BLaER1 treated with 17β-estradiol and CSF1 and Interleukin-3, amounts not matched to agents 10 nM and 100 nM (cell line): Measurements from ENCODE around the gene SELENOK.

Experiments used
- H3K27ac ChIP-seq, 11 experiments: shearing (Covaris generic); formaldehyde crosslinking; 2 replicates each; pipeline ENCODE4 v1.8.1; 2022
- H3K27me3 ChIP-seq, 11 experiments: shearing (Covaris generic); formaldehyde crosslinking; 2 replicates each; pipeline ENCODE4 v1.8.1; 2022
- H3K36me3 ChIP-seq, 11 experiments: shearing (Covaris generic); formaldehyde crosslinking; 2 replicates each; pipeline ENCODE4 v1.8.1; 2022
- H3K4me1 ChIP-seq, 10 experiments: shearing (Covaris generic); formaldehyde crosslinking; 2 replicates each; pipeline ENCODE4 v1.8.1; 2022
- H3K4me2 ChIP-seq, 11 experiments: shearing (Covaris generic); formaldehyde crosslinking; 2 replicates each; pipeline ENCODE4 v1.8.1; 2022
- H3K4me3 ChIP-seq, 10 experiments: shearing (Covaris generic); formaldehyde crosslinking; 2 replicates each; pipeline ENCODE4 v1.8.1; 2022
- H3K9ac ChIP-seq, 11 experiments: shearing (Covaris generic); formaldehyde crosslinking; 2 replicates each; pipeline ENCODE4 v1.8.1; 2022
- H3K9me3 ChIP-seq, 11 experiments: shearing (Covaris generic); formaldehyde crosslinking; replicated peaks in 1 of 11; 2 replicates each; pipeline ENCODE4 v1.8.1; 2022
- H4K20me1 ChIP-seq, 11 experiments: shearing (Covaris generic); formaldehyde crosslinking; 2 replicates each; pipeline ENCODE4 v1.8.1; 2022
- Cebpa-rat ChIP-seq, 11 experiments: shearing (Covaris generic); IDR thresholded peaks; 2 replicates each; pipeline ENCODE4 v1.8.1; 2022

SELENOK gene

GRCh38 chr3:53846134-53846850 lies 45.4 kb downstream of the SELENOK start, which contains the start of the genes CHDH and IL17RB:
CHDH (minus strand) TSS chr3:53846419; CDS start chr3:53824008, 22,411 bp downstream.
IL17RB (plus strand) TSS chr3:53846568; CDS start chr3:53846589, 21 bp downstream.
- Histone ChIP-seq H3K4me1 (peaks cover 0 to 12% (median 3%) of the 10 kb centered on the region in 10 experiments; a peak in 9 of 20 replicates), H3K9ac (peak within 1 kb of the TSS in 2 of 11 experiments; percentile 22 to 48; a peak in 2 of 22 replicates), H3K27ac (no peak within 1 kb of the TSS), H4K20me1 (peaks cover 0 to 4% (median 0%) of the 10 kb centered on the region in 11 experiments; a peak in 1 of 22 replicates), H3K4me3 (peak within 1 kb of the TSS in 6 of 10 experiments; percentile 7 to 49 (median 43); a peak in 9 of 20 replicates), H3K9me3 (peaks cover 11 to 20% (median 15%) of the 10 kb centered on the region in 11 experiments; a peak in 21 of 22 replicates), H3K4me2 (peak within 1 kb of the TSS in 7 of 11 experiments; percentile 12 to 69 (median 35); a peak in 10 of 22 replicates), H3K36me3 (no peaks in the 10 kb centered on the region), H3K27me3 (peaks cover 31 to 48% (median 40%) of the 10 kb centered on the region in 11 experiments)
- TF ChIP-seq Cebpa-rat (IDR thresholded peaks at IDR 0.05), result no peak

- H3K9ac ChIP-seq, result peak overlapping the region in 2 of 11 experiments; percentile 22 to 48; a peak in 2 of 22 replicates
- peaks cover 11 to 20% (median 15%) of the 10 kb centered on the region in 11 experiments; a peak in 21 of 22 replicates for H3K9me3 ChIP-seq
- peak overlapping the region in 5 of 10 experiments; percentile 20 to 49 (median 43); a peak in 9 of 20 replicates for H3K4me3 ChIP-seq
- TF ChIP-seq Cebpa-rat (IDR thresholded peaks at IDR 0.05), result no peak
- H3K36me3 ChIP-seq, result no peaks in the 10 kb centered on the region
- peaks cover 0 to 4% (median 0%) of the 10 kb centered on the region in 11 experiments; a peak in 1 of 22 replicates for H4K20me1 ChIP-seq
- peak overlapping the region in 7 of 11 experiments; percentile 12 to 69 (median 35); a peak in 10 of 22 replicates for H3K4me2 ChIP-seq
- peaks cover 31 to 48% (median 40%) of the 10 kb centered on the region in 11 experiments for H3K27me3 ChIP-seq
- peaks cover 0 to 12% (median 3%) of the 10 kb centered on the region in 10 experiments; a peak in 9 of 20 replicates for H3K4me1 ChIP-seq
- no peak overlapping the region for H3K27ac ChIP-seq
Observed at GRCh38 chr3:53845881-53846133, 45.9 kb downstream of the SELENOK start.

GRCh38 chr3:53845103-53845880 lies 46.4 kb downstream of the SELENOK start:
- Histone ChIP-seq H3K4me3 (peak overlapping the region in 5 of 10 experiments; percentile 20 to 49 (median 43); a peak in 9 of 20 replicates), H3K27me3 (peaks cover 31 to 48% (median 40%) of the 10 kb centered on the region in 11 experiments), H3K9me3 (peaks cover 11 to 20% (median 15%) of the 10 kb centered on the region in 11 experiments; a peak in 21 of 22 replicates), H4K20me1 (peaks cover 0 to 4% (median 0%) of the 10 kb centered on the region in 11 experiments; a peak in 1 of 22 replicates), H3K4me2 (peak overlapping the region in 7 of 11 experiments; percentile 12 to 69 (median 35); a peak in 10 of 22 replicates), H3K27ac (no peak overlapping the region), H3K9ac (peak overlapping the region in 2 of 11 experiments; percentile 22 to 48; a peak in 2 of 22 replicates), H3K36me3 (no peaks in the 10 kb centered on the region), H3K4me1 (peaks cover 0 to 12% (median 3%) of the 10 kb centered on the region in 10 experiments; a peak in 9 of 20 replicates)
- no peak for TF ChIP-seq Cebpa-rat (IDR thresholded peaks at IDR 0.05)

GRCh38 chr3:53844262-53845102 lies 47.2 kb downstream of the SELENOK start:
- Histone ChIP-seq H3K9me3 (peaks cover 11 to 20% (median 15%) of the 10 kb centered on the region in 11 experiments; a peak in 21 of 22 replicates), H3K4me2 (peak overlapping the region in 4 of 11 experiments; percentile 2 to 40 (median 22); a peak in 3 of 22 replicates), H4K20me1 (peaks cover 0 to 4% (median 0%) of the 10 kb centered on the region in 11 experiments; a peak in 1 of 22 replicates), H3K27ac (no peak overlapping the region), H3K27me3 (peaks cover 31 to 48% (median 40%) of the 10 kb centered on the region in 11 experiments), H3K4me3 (no peak overlapping the region), H3K4me1 (peaks cover 0 to 12% (median 3%) of the 10 kb centered on the region in 10 experiments; a peak in 9 of 20 replicates), H3K9ac (no peak overlapping the region), H3K36me3 (no peaks in the 10 kb centered on the region)
- no peak for TF ChIP-seq Cebpa-rat (IDR thresholded peaks at IDR 0.05)

- Histone ChIP-seq H3K27ac (no peak overlapping the region), H3K4me3 (no peak overlapping the region), H3K4me2 (peak overlapping the region in 7 of 11 experiments; percentile 1 to 40 (median 23); a peak in 11 of 22 replicates), H3K27me3 (peaks cover 31 to 48% (median 40%) of the 10 kb centered on the region in 11 experiments), H3K9ac (no peak overlapping the region), H3K9me3 (peaks cover 11 to 20% (median 15%) of the 10 kb centered on the region in 11 experiments; a peak in 21 of 22 replicates), H3K4me1 (peaks cover 0 to 12% (median 3%) of the 10 kb centered on the region in 10 experiments; a peak in 9 of 20 replicates), H3K36me3 (no peaks in the 10 kb centered on the region), H4K20me1 (peaks cover 0 to 4% (median 0%) of the 10 kb centered on the region in 11 experiments; a peak in 1 of 22 replicates)
- no peak for TF ChIP-seq Cebpa-rat (IDR thresholded peaks at IDR 0.05)
Observed at GRCh38 chr3:53843195-53844177, 48.2 kb downstream of the SELENOK start.

GRCh38 chr3:53842436-53843194 lies 49.0 kb downstream of the SELENOK start:
- H3K4me1 ChIP-seq, result peaks cover 0 to 12% (median 3%) of the 10 kb centered on the region in 10 experiments; a peak in 9 of 20 replicates
- H3K9me3 ChIP-seq, result peaks cover 11 to 20% (median 15%) of the 10 kb centered on the region in 11 experiments; a peak in 21 of 22 replicates
- no peak overlapping the region for H3K4me2 ChIP-seq
- no peak for TF ChIP-seq Cebpa-rat (IDR thresholded peaks at IDR 0.05)
- H3K4me3 ChIP-seq, result no peak overlapping the region
- no peaks in the 10 kb centered on the region for H3K36me3 ChIP-seq
- no peak overlapping the region for H3K27ac ChIP-seq
- peaks cover 31 to 44% (median 38%) of the 10 kb centered on the region in 11 experiments for H3K27me3 ChIP-seq
- H3K9ac ChIP-seq, result no peak overlapping the region
- H4K20me1 ChIP-seq, result peaks cover 0 to 4% (median 0%) of the 10 kb centered on the region in 11 experiments; a peak in 1 of 22 replicates
